ENCODE results near the gene ABCA2.
"Not testable (repeated sequence)": the region's sequence is repeated elsewhere in the genome, so short reads cannot be mapped to it uniquely, and the experiment has no call there.

Gene ABCA2

DNA sequence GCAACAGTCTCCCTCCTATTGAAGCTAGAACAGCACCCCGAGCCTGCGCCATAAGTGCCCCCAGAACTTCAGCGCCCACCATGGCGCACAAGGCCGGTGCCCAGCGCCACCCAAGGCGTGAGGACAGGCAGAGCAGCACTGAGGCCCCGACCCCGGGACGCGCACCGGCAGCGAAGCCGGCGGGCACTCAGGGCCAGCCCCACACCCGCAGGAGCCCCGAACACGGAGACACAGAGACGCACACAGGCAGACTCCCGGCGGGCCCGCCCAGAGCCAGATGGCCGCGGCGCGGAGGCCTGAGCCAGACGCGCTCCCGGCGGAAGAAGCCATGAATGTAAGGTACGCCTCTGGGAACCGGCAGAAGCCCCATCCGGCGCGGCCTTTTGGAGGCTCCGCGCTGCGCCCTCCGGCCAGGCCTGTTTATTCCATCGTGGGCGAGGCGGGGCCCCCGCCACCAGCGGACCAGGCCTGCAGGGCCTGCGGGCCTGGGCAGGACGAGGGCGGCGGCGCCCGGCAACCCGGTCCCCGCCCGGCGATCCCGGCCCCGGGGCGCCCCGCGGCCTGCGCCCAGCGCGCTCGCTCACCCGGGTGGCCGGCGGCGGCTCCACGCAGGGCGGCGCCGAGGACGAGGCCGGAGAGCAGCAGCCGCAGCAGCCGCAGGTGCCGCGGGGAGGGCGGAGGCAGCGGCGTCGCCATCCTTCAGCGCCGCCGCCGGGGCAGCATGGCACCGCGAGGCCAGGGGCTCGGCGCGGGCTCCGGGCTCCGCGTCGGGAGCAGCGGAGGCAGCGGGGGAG is 17.5 kb upstream of the ABCA2 start:
- DNase-seq (ENCODE audit: low read depth in 3 of 3): no peak

DNA sequence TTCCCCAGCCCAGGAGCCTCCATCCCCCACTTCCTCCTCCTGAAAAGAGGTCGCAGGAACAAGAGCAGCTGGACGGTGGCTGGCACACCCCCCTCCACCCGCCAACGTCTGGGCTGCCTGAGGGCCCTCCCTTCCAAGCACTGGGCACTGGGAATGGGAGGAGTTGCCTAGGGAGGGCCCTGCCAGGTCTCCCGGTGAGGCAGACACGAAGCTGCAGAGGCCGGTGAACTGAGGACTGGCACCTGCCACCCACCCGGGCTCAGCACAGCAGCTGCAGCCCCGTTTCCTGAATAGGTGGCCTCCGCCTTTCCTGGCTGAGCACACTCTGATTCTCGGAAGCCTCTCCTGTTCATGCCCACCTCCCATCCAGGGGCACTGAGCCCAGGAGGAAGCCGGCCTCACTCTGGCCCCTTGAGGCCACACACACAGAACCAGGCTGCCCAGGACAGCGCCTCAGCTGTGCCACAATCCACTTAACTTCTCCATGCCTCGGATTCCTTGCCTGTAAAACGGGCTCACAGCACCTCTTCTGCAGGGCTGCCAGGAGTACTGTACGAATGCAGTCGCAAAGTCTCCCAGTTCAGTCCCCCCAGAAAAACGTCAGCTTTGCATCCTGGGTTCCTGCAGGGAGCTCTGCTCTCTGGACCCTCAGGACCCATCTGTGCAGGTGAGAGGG is 16.6 kb upstream of the ABCA2 start:
- DNase-seq (ENCODE audit: low read depth in 3 of 3): no peak

DNA sequence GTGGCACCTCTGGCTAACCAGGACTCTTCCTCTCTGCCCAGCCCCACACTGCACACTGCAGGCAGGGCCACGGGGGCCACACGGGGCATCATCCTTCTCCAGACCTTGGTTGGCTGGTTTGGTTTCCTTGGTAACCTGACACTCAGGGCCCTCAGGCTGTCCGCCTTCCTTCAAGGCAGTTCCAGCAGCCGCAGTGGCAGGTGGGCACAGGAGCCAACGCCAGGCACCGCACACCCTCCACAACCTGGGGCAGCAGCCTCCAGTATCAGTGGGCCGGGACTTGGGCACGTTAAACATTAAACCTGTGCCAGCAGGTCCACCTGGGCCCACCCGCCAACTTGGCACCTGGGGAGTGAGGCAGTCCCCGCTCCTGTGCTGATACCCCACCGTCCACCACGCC is 16.0 kb upstream of the ABCA2 start:
- no peak for DNase-seq (ENCODE audit: low read depth in 3 of 3)

DNA sequence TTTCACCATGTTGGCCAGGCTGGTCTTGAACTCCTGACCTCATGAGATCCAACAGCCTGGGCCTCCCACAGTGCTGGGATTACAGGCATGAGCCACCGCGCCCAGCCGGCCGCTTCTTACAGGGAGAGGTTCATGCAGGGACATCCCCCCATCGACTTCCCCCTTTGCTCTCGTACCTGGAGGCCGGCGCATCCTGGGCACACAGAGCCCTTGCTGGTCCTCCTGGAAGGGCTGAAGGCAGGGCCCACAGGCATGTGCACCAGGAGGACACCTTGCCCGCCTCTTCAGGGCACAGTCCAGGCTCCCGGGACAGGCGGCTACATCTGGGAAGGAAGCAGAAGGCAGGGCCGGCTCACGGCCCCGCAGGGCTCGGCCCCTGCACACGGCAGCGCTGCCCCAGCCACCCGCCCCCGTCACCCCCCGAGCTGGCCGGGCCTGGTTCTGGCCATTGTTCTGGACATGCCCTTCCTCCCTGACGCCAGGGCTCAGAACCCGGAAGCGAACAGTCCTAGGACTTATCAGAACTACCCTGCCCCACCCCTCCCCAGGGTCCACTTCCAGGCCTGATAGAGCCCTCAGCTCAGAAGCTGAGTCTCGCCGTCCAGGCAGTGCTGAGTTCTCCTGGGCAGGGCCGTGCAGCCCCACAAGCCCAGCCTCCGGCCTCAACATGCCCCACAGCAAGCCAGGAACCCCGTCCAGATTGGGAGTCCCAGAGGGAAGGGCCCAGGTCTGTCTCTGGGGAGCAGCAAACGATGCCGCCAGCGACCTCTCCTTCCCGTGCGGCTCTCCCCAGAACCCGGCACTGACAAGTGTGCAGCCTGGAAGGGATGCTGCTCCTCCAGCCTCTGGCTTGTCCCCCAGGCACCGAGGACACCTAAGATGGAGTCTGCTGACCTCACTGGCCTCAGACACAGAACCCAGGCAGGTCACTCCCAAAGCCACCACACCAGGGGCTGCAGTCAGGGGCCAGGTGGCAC is 15.0 kb upstream of the ABCA2 start:
- no peak for DNase-seq (ENCODE audit: low read depth in 3 of 3)

DNA sequence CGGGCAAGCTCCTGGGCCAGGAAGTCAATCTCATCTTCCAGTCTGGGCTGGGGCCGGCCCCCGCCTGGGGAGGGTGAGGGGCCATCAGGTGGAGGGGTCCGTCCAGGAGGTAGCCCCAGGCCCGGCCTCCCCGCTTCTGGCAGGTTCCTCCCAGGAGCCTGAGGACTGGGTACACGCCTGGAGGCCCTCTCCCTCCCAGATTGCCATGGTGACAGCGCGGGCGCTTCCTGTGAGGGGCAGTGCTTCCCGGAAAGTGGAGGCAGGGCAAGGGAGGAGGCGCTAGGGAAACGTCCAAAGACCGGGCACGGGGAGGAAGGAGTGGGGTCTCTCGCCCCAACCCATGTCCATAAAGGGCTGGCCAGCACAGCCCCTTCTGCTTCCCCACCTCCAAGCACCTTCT is 13.1 kb upstream of the ABCA2 start:
- DNase-seq (ENCODE audit: low read depth in 3 of 3): no peak

DNA sequence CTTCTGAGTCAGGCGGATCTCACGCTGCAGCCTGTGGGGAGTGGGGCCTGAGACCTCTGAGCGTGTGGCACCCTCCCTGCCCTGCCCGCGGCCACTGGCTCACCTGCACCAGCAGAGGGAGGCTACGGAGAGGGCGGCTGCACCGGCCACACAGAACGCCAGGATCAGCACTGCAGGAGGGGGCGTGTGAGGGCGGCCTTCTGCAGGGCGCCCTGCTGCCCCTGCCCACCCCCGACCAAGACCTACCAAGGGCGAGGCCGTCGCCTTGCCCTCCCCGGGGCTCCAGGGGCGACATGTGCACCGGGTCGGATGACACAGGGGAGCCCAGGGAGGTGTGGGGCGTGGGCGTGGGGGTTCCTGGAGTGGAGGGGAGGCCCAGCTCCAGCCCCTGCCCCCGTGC is 12.5 kb upstream of the ABCA2 start:
- no peak for DNase-seq (ENCODE audit: low read depth in 3 of 3)

DNA sequence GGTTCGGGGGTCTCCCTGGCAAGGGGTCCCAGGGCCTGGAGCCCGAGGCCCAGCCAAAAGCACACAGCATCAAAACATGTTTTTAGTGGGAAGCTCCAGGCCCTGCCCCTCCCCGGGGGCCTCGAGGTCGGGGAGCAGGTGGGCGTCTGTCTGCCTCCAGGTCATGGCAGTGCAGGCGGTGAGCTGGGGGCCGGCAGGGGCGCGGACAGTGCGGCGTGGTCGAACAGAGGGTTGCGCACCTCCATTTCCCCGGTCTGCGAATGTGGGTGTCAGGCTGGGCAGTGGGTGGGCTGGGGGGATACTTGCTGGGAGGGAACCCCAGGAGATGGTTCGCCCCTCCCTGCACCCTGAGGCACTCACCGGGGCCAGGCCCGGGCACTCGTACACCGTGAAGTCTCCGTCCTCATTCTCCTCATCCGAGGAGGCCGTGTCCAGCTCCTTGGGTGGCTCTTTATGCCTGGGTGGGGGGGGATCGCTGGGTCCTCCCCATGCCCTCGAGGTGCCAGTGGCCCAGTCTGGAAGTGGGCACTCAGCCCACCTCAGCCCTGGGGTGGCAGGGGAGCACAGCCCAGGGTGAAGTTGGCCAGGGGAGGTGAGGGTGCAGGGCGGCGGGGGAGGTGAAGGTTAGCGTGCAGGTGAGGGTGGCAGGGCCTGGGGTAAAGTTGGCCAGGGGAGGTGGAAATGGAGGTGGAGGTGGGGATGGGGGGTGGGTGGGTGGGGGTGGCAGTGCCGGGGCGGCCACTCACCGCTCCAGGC is 11.8 kb upstream of the ABCA2 start:
- DNase-seq (ENCODE audit: low read depth in 3 of 3): no peak

DNA sequence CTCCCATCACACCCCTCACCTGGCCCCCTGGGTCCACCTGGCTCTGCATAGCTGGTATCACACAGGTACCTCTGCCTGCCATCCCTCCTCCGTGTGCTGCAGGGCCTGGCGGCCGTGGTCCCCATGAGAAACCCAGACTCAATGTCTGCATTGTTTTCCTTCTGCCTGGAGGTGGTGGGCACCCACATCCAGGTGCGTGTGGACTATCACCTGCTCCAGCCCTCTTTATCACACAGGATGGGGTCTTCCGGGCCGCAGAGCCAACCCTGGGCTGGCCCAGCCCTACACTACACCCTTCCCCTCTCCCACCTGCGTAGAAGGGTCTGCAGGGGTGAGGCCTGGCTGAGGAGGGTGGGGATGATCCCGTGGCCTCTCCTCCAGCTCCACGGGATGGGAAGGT is 10.9 kb upstream of the ABCA2 start:
- no peak for DNase-seq (ENCODE audit: low read depth in 3 of 3)

DNA sequence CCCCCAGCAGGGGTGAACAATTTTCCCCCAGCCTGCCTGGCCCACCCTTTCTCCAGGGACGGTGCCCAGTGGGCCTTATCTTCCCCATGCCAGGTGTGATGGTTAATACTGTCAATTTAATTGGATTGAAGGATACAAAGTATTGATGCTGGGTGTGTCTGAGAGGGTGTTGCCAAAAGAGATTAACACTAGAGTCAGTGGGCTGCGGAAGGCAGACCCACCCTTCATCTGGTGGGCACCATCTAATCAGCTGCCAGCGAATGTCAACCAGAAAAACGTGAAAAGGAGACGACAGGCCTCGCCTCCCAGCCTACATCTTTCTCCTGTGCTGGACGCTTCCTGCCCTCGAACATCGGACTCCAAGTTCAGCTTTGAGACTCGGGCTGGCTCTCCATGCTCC is 9.4 kb upstream of the ABCA2 start:
- DNase-seq (ENCODE audit: low read depth in 3 of 3): no peak

DNA sequence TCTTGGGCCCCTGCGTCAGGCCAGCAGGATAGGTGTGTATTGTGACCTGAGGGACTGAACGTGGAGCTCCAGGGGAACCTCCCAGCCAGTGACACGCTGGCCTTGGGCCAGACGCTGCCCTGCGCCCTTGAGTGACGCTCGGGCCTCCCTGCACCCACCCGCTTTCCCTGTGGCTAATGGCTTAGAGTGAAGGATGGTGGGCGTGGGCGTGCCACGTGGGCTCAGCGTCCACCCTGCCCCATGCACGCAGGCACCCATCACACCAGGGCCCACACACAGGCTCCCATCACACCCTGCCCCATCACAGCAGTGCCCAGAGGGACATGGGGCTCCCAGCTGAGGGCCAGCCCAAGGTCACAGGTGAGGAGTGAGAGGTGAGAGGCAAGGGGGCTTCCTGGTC is 9.0 kb upstream of the ABCA2 start:
- DNase-seq (ENCODE audit: low read depth in 3 of 3): no peak

DNA sequence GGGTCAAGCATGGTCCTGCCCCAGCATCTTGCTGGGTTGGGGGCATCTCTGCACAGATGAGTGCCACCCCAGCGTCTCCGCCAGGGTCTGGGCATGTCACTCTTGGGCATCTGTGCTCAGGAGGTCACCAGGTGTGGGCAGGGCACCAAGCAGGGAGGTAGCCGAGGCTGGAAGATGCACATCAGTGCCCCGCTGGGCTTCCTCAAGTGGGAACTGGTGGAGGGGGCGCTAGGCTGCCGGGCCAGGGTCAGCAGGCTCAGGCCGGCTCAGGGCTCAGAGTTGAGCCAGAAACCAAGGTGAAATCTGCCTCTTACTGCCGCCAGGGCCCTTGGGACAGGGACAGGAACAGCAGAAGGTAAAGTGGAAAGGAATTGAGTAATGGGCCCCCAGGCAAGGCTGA is 7.9 kb upstream of the ABCA2 start:
- no peak for DNase-seq (ENCODE audit: low read depth in 3 of 3)

DNA sequence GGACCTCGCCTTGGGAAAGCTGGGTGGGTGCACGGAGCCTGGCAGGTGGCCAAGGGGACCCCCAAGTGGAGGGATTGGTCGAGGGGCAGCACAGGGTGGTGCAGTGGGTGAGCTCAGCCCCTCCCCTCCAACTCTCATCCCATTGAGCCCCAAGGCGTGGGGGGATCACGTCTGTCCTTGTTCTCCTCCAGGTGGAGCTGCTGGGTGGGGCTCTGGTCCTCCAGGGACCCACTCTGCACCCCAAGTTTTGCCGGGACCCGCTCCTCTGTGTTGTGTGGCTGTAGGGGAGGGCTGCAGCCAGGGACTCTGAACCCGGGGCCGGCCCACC is 7.4 kb upstream of the ABCA2 start:
- DNase-seq (ENCODE audit: low read depth in 3 of 3): no peak

DNA sequence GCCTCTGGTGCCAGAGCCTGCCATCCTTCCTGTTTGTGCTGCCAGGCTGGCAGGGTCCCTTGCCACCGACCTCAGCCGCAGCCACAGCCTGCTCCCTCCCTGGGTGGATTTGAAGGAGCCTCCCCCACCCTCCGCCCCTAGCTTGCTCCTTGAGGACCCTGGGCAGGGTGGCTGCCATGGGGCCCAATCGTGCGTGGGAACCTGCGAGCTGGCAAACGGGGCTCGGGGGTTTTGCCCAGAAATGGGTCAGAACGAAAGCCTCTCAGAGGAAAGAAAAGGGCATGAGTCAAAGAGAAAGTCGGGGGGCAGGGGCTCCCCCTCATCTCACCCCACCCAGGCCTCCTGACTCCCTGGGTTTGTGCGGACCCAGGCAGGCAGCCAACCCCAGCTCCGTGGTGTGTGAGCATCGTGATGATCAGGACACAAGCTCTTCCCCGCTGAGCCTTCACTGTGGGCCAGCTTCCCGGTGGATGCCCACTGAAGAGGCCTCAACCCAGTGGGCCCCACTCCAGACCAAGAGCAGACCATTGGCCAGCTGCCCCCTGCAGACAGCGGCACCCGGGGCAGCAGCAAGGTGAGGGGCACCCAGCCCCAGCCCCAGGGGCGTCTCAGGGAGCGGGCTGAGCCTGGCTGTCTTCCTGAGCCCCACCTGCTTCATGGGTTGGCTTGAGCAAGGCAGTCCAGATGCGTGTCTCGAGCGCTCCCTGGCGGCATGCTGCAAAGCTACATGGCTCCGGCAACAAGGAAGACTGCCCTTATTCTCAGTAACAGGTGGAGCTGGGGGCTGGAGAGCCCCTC is 6.9 kb upstream of the ABCA2 start:
- peak; percentile 74 to 77 (median 74) for DNase-seq (ENCODE audit: low read depth in 3 of 3)

DNA sequence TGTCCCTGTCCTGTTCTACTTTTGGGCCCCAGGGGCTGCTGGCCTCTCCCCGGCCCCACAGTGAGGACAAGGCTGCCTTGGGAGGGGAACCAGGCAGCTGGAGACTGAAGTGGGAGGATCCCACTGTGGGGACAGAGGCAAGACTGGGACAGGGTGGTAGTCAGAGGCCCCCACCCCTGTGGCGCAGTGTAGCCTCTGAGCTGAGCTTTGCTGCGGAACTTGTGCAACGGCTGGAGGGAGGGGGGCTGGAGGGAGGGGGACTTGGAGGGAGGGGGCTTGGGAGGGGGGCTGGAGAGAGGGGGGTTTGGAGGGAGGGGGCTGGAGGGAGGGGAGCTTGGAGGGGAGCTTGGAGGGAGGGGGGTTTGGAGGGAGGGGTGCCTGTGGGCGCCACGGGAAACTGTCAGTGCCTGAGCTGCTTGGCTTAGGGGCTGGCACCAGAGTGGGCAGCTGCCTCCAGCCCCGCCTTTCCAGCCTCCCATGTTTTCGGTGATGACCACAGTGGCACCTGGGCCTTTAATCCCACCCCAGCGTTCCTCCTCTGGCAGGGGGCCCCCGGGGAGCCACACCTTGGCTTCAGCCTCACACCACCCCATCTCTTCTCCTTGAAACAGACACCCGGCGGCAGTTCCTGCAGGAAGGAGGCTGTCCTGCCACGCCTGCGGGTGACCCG is 6.1 kb upstream of the ABCA2 start:
- DNase-seq (ENCODE audit: low read depth in 3 of 3): no peak

DNA sequence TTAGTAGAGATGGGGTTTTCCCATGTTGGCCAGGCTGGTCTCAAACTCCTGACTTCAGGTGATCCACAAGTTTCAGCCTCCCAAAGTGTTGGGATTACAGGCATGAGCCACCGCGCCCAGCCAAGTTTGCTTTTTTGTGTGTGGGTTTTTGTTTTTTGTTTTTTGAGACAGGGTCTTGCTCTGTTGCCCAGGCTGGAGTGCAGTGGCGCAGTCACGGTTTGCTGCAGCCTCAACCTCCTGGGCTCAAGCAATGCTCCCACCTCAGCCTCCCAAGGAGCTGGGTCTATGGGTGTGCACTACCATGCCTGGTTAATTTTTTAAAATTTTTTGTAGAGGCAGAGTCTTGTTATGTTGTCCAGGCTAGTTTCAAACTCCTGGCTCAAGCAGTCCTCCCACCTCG is 5.4 kb upstream of the ABCA2 start:
- not testable (repeated sequence) for DNase-seq (ENCODE audit: low read depth in 3 of 3)

DNA sequence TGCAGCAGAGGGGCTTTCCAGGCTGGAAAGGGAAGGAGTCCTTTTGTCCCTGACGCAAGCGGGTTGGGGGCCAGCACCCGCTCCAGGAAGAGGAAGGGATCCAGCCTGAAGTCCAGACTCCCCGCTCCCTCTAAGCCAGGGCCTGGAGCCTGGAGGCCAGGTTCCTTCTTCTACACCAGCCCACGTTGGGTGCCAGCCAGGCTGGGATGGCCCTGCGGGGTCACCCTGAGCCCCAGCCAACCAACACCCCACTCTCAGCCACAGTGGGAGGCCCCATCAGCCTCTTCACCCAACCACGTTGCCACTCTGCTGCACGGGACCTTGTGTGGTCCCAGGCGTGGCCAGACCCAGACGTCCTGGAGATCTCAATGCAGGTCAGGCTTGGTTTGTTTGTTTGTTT is 4.8 kb upstream of the ABCA2 start:
- no peak for DNase-seq (ENCODE audit: low read depth in 3 of 3)

DNA sequence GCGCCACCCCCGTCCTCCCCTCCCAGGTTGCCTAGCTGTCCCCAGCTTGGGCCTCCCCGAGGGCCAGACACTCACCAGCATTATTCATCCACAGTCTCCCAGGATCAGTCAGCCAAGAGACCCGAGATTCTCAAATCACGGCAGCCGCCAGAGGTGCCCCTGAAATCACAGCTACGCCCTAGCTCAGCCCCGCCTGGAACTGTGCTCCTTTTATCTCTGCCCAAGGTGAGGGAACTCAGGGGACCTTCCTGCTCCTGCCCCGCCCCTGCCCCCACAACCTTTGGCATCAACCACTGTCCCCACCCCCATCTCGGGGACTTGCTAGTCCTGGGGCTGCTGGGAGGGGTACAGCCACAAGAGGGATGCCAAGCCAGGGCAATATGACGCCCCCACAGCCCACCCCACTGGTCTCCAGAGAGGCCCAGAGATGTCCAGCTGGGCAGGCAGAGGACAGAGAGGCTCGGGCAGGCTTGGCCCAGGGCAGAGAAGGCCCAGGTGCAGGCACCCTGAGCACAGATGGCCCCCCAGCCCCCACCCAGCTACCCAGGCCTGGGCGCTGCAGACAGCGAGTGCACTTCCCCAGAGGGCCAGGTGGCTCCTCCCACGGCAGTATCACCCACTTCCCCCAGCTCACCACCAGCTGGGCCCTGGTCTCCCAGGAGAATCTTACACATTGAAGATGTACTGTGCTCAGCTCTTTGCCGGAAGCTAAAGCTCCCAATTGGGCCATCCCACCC is 4.0 kb upstream of the ABCA2 start, which contains the start of gene FUT7:
Gene FUT7 (minus strand): TSS at position 185 of the 737 bp plus-strand sequence. CDS start 97 bp downstream, at position 88.
- no peak for DNase-seq (ENCODE audit: low read depth in 3 of 3)

DNA sequence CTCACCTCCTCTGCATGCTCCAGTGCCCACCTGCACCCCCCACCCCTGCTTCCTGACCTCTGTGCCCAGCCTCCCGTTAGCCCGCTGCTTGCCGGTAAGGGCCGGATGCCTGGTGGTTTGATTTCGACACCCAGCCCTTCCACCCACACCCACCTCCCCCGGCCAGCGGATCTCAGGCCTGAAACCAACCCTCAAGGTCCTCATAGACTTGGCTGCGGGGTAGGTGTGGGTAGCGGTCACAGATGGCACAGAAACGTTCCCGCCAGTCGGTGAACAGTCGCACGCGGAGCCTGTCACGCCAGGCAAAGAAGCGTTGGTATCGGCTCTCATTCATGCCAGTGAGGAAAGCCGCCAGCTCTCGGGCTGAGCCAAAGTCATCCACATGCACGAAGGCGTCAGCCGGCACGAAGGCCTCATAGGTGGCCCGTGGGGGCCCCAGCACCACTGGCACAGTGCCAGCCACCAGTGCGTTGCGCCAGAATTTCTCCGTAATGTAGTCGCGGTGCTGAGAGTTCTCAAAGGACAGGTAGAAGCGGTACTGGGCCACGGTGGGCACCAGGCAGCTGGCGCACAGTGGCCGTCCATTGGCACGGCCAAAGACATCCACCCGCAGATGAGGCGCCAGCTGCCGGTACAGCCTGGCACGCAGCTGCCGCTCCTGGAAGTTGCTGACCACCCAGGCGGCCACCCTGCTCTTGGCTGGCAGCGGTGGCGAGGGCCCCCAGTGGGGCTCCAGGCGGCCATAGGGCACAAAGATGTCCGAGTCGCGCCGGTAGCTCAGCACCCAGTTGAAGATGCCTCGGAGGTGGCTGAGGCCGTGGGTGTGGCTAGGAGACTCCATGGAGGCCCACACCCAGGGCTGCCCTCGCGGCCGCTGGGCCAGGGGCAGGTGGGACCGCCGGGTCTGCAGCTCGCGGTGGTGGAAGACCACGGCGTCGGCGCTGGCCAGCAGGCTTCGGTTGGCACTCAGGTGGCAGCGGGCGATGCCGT is 2.8 kb upstream of the ABCA2 start:
- DNase-seq (ENCODE audit: low read depth in 3 of 3): no peak

Data from stimulated activated CD4-positive, alpha-beta T cell treated with anti-CD3 and anti-CD28 coated beads, TNF-alpha, amount 100 ng/mL, for 4 hours (primary cell).